Glomerular visceral epithelial cell (primary cell): ENCODE measurements around the gene FOXF1.

Experiments used
- DNase-seq: peaks from one replicate; pipeline ENCODE4 v3.0.0-alpha.2; 2016; ENCODE audit errors: extremely low spot score

The FOXF1 gene

DNA sequence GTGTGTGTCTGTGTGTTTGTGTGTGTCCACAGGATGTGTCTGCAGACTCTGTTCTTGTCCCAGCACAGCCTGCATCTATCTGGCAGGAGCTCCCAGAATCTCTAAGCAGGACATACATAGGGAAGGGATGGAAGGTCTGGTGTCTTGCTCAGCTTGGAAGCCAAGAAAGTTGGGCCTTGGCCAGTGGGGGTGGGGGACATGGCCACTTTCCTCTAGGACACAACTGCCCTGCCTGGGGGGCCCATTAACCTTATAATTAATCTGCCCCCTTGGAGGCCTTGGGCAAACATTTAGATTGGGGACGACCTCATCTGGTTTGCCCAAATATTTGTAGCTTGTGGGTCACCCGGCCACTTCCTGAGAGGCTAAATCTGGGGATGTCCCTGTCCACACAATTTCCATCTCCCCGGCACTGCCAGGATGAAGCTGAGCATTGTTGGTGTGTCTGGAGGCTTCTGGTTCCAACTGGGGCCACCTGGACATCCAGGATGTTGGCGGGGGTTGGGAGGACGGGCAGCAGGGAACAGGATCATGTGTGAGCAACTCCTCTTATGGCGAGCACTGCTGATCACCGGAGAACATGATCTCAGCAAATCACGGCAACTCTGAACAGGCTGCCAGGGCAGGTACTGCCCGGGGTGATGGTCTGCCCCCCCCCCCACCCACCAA, 17.2 kb upstream of the FOXF1 start:
- DNase-seq: no peak

DNA sequence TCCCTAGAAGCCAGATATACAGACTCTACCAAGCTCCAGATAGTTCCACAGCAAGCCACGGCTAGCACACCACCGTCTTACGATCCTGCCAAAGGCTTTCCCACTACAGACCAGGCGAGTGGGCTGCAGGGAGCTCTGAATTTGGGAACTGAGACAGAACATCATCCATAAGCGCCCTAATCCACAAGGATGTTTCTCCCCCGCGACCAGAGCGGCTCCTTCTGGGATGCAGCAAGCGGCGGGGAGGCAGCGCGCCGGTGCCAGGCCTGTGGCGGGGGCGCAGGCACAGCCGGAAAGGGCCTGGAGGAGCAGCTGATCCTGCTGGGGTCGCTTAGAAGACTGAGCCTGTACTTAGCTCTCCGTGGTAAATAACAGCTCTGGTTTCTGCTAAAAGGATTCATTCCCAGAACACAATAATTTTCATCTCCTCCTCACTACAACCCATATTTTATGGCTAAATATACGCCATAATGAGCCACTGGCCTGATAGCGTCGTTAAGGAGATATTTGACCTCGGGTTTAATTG, 16.2 kb upstream of the FOXF1 start:
- DNase-seq: no peak

DNA sequence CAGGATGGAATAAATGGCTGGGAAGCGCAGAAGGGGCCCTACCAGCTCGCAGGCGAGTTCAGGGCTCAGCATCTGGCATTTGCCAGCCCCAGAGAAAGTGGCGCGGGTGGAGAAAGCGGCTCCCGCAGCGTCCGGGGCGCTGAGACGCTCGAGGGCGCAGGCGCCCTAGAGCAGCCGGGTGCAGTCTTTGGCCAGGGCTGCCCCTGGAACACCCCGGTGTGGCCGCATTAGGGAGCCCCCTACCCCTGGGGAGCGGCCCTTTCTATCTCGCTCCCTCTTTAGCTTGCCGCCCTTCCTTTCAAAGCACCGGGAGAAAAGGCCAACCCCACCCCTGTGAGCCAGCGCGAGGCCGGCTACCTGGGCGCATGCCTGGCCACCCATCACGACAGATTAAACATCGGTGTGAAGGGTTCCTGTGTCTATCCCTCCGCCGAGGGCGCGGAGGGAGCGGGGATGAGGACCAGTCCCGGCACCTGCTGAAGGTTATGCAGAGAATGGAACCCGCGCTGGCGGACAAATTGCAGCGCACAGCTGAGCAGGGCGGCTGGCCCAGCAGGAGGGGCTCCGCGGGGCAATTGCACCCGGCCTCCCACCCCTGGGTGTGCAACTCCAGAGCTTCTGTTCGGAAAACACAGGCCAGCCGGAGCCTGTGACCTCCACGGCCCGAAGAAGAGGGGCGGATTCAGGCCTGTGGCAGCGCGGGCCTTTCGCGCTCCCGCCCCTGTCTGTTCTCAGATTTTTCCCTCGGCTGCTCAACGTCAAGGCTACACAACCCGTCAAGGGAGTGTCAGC, 15.6 kb upstream of the FOXF1 start:
- DNase-seq: no peak

DNA sequence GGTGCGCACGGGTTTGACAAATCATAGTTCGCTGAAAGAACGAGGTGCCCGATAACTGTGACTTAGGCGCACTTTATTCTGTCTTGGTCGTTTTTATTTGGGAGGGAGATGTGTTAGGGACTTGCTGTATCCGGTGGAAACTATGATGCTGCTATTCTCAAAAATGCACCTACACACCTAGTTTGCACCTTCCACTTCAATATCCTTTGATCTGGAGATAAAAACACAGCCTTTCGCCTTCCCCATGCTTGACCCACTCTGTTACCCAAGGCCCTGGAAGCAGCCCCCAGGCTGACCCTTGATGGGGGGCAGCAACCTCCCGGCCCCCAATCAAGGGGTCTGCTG, 15.0 kb upstream of the FOXF1 start:
- DNase-seq: no peak

DNA sequence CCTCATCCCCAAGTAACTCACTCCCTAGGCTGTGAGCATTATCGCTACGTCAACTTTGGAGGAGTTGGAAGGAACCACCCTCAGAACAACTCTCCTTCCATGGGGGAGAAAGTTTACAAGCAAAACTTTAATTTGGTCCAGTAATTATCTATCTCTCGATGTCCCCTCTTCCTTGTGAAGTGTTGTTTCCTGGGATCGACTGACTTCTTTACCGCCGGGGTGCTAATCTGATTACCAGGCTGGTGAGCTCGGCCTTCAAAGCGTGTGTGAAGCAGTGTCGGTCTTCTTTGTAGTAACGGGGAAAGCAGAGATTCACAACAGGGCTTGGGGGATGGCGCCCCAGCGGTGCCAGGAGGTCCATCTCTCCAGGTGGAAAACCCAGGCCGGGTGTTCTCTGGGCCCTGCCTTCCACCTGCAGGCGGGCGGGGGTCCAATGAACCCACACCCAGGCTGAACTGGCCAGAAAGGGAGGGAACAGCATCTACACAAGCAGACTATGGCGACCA, 14.5 kb upstream of the FOXF1 start:
- DNase-seq: no peak

DNA sequence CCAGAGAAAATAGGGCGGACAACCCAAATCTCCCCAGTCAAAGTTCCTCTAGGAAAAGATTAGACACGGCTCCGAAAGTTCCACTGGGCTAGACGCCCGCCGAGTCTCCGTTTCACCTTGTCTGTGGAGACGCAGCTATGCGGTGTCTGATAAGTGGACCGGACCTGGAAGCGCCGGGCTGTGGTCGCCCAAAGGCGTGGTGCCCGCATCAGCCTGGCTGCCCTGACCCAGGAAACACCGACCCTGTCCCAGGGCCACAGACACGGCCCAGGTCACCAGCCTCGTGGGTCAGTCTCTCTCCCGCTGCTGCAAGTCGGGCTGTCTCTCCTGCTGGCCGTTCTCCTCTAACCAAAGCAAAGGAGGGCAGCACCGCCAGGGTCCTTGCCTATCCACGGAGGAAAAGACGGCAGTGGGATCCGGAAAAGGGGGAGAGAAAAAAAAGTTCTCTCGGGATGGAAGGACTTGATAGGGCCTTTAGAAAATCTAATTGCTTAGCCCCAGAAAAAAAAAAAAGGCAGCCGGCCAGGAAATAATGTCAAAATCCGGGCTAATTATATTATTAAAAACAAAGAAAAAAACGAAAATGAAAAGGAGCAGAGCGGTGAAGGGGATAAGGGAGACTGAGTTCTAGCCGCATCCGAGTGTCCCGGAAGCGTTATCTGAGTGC, 13.9 kb upstream of the FOXF1 start:
- no peak for DNase-seq

DNA sequence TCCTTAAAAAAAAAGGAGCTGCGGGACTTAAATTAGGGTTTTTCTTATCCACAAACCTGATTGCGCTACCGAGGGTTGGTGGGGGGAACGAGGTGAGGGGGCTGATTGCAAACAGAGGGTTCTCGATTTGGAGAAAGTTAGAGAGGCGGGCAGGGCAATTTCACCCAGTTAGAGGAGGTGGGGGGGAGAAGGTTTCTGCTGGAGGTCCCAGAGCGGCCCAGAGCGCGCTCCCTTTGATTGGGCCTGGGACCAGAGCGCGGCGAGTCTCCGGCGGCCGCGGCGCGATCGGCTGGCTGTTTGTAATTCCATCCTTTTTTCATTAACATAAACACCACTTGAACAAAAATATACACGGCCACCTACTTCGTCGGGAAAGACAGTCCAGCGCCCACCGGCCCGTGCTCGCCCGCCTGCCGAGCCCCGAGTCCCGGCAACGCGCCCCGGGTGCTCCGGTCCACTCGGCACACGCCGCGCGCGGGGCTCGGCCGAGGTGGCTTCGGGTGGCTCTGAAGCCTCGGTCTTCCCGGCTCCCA, 13.3 kb upstream of the FOXF1 start:
- DNase-seq: no peak

DNA sequence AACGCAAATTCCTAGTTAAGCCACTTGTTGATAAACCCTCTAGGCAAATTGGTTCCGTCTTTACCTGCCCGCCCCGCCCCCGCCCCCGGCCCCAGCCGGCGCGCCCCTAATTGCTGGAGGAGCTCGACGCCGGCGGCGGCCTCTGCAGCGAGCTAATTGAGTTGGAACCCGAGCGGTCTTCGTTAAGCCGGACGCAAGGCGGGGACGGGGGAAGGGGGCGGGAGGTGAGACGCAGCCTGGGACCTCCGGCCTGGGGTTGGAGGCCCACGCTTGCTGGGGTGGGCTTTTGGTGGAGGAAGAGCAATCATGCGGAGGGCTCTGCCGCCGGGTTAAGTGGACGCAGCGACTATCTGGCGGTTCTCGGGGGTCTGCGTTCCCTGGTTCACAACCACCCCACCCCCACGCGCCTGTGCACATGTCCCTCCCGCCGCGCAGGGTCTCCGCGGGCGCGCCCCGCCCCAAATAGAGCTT, 12.7 kb upstream of the FOXF1 start:
- DNase-seq: no peak

DNA sequence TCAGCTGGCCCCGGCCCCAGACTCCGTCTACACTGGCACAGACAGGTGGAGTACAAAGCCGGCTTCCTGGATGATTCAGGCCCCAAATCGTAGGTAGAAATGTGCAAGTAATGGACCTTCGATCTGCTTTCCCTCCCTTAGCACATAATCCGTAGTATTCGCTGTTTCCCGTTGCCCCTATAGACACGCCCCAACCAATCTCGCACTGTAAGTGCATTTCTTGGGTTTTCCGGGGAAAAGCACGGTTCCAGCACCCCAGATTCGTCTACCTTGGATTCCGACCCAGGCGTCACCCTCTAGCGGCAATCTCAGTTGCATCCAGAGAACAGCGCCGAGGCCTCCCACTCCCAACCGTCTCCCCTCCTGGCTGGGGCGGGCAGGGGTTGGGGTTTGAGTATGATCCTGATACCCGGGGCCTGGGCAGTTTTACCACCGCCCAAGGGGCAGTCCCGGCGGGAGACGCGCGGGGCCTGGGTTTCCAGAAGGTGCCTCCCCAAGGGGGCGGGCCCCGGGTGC, 12.1 kb upstream of the FOXF1 start:
- DNase-seq: no peak

DNA sequence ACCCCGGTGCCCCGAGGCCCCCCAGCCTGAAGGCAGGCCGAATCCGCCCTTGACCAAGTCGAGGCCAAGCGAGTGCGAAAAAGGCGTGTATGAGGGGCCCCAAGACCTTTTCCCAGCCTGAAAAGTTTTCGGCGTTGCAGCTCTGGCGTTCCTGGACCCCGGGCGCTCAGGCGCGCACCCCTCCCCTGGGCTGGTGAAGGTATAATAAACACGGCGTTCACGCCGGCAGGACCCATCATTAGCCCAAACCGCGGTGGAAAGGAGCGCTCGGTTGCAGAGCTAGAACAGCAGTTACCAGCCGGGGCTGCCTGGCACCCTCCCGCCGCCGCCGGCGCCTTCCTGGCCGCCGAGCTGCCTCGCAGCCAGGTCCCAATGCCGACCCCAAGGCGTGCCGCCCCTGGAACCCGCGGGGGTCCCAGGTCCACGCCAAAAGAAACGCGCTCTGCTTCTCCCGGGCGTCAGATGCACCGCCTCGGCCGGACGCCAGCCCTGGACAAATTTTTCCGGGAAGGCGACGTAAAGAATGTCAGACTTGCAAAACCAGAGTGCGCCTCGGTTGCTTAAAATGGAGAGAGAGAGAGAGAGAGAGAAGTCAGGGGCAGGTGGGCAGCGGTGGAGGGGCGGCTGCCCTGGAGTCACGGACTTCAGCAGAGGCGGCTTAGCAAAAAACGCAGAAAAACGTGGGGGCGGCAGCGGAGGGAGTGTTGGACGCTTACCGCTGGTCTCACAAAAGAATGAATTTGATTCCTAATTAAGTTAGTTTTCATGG, 11.5 kb upstream of the FOXF1 start:
- DNase-seq: no peak

DNA sequence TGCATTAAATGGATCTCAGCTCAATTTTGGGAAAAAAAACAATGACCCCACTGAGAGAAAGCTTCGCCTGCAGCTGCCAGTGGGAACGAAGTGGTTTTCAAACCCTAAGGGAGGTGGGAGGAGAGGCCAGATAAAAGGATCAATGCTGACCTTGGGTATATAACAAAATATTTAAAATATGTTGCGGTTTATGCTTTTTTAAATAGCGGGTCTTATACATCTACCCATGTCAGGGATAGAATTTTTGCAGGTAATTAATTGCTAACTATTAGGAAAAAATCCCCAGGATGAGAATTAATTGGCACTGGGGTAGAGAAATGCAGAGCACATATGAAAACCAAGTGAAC, 10.9 kb upstream of the FOXF1 start:
- no peak for DNase-seq

DNA sequence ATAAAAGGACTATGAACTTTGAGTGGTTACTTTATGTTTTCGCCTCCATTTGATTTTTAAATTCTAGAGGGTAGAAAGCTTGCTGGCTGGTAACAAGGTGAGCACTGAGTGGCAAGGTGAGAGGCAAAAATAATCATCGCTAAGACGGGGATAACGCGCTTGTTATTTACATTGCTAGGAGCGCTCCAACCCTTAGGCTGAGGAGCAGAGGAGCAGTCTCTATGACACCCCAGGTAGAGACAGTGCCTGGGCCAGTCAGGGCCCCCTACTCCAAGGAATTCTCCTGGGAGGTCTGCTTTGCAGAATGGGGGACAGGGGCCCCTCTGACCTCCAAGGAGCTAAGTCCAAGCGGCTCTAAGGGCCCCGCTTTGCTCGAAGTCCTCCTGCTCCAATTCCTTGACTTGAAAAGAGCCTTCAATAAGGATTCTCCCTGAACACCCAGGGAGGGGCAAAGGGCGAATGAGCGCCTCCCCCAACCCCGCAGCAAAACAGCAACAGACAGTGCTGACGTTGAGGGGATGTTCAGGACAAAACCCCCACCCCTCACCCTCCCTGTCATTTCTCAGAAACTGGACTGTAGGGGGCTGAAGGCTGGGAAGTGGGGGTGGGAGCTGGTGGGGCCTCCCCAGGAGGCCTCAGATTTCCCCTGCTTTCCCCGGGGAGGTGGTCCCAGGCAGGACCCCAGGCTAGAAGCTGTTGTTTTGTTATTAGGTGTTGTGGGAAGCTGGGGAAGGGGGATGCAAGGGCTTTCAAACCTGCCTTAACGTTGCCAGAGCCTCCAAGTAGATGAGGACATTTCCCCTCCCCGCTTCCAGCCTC, 10.2 kb upstream of the FOXF1 start:
- no peak for DNase-seq

DNA sequence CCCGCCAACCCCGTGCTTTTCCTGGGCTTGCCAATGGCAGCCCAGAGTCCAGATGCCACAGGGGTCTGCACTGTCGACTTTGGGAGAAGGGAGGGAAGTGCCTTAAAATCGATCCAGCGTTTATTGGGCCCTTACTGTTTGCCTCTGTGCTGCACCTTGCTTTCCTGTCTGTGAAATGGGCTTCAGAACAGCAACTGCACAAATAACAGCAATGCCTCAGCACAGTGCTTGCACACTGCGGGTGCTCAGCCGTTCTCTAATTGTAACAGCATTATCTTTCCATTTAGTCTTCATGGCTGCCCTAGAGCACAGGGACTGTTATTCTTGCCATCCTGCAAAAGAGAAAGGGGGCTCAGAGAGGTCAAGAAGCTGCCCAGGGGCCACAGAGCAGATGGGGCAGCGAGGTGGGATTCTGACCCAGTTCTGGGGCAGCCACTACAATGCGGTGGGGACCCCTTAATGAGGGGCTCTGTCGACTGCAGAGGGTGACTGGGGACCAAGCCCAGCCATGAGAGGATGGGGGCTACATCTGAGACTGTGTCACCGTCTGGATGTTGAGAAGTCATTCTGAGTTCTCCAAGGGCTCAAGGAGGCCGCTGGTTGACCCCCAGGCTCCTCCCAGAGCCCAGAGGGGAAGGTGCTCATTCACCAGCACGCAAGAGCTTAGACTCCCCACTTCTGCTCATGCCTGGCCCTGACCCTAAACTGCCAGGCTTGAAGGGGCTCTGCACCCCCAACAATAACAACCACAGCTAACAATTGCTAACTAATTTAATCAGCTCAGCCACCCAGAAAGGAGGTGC, 9.4 kb upstream of the FOXF1 start:
- DNase-seq: no peak

DNA sequence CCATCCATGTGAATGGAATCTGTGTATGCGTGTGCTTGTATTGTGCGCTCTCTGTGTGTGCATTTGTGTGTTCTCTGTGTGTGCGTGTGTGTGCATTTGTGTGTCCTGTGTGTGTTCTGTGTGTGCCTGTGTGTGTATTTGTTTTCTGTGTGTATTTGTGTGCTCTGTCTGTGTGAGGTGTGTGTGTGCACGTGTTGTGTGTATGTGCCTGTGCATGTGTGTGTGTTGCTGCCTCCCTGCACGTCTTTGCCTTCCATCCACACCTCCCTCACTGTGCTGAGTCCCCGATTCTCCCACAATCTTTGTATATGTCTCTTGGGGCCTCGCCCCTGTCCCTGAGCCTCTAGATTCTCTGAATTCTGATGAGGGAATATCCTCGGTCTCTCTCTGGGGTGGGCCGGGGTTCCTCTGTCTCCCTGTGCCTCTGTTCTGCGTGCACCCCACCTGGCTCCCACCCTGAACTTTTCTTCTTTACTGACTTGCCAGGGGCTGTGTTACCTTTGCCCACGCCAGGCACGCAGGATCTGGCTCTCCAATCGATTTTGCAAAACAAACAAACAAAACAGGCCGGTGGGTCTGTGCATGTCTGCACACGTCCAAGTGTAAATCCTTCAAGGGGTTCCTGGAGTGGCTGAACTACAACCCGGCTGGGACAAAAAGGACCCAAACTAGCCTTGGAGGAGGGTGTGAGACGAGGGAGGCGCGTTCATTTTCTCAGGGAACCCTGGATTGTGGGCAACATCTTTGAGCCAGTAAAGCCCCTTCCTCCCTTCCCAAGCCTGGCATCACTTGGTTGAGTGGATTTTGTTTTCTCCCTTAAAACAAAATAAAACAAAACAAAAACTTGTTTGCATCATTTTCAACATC, 8.1 kb upstream of the FOXF1 start:
- no peak for DNase-seq

DNA sequence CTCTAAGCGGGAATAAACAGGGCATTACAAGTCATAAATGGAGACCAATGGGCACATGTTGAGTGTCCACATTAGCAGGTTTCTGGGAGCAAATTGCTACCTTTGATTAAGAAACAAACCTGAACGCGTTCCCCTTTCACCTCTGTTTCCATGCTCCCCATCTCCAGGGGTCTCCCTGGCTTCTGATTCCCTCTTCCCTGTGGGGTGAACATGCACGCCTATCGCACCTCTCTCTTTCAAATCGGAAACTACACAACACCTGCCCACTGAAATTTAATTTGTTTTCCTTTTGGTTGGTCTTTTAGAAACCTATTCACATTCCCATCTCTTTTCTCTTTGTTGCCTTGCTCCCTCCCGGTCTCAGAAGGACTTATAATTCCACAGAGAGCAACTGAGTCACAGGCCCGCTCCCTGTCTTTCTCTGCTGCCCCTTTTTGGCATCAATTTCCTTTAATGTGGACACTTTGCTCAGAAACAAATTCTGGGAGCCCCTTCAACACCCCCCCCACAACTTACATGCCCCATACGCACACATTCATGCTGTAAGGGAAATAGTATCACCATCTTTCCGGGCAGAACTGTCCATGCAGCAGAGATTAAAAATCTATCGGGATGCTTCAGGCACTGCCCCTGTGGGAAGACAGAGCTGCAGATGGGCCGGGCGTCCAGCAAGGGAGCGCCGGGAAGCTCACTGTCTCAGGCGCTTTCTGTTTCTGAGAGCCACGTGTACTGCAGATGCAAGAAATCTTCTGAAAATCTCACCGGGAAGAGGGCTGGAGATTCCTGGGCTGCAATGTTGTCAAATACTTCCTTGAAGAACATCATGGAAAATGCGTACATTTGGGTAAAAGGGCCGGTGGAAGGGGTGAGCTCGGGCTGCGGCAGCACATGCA, 7.2 kb upstream of the FOXF1 start:
- DNase-seq: no peak

DNA sequence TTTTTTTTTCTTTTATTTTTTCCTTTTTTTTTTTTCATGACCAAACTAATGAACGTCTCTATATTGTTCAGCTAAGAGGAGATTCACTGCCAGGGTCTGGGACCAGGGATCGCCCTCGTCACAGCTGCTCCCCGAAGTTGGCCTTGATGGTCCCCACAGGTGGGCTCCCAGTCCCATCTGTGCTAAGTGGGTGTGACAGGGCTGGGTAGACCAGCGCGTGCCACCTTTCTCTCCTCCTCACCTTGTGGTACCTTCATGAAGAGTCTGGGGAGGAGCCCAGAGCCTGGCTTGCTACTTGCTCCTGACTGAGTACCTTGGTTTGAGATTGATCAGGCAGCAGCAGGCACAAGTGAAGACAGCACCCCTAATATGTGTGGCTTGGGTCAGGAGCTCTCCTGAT, 6.5 kb upstream of the FOXF1 start:
- DNase-seq: no peak

DNA sequence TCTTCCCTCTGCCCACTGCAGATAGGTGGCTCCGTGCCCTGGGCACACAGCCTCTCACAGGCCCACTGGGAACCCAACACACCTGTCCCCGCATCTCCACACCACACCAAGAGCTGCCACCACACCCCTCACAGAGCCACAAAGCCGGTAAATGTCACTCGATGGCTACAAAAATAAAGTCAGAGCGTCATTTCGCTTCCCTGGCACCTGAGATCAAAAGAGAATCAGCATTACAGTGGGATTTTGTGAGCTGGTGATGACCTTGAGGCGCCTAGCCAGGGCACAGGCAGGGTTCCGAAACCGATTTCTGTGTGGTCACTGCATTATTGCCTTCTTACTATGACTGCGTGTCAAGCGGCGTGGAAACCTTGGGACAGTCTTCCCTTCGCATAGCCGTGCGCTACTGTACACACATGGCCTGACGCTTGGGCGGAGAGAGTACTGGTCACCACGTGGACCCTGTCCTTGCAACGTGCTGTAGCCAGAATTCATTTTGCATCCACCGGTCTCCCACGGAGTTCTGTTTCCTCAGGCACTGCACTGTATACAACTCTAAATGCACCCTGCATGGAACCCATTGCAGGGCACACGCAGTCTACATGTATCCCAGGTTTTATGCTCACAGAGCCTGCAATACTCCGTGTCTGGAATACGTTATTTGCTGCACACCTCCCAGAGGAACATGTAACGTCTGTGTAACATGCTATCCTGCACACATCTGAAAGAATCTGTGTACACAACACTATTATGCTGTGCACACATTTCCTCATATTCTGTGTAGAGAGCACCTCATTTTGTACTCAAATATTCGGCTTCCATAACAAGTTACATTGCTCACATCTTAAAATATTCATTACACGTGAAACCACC, 5.8 kb upstream of the FOXF1 start:
- no peak for DNase-seq
